Posterior cingulate gyrus (tissue), 11 donors: ENCODE data around the gene KATNA1.
A peak's percentile ranks its signal among the peaks of the same experiment; 100 is the strongest.

Experiments used
- DNase-seq, 10 donors: peaks; one replicate each; pipeline versions ENCODE4 v3.0.0 to v3.0.0-alpha.2; 2020 to 2021; ENCODE audit warnings: mixed read lengths in 3 of 10
- intact Hi-C: fragments of 100-400 bp; cut with DNase I; formaldehyde crosslinking; loops from one replicate; pipeline ENCODE4 v1.15.1; 2023

The KATNA1 gene

GRCh38 chr6:149545754-149546471 is 102.6 kb downstream of the KATNA1 start, which contains the start of gene PPIL4:
PPIL4 (minus strand) TSS chr6:149546043; CDS start chr6:149546005, 38 bp downstream.
- peak; percentile 92 to 99 (median 95) for DNase-seq
- intact Hi-C loops, result loop anchor here (2.0 to 10.0 kb wide), 3 partner anchors 19 to 469 kb away; partner anchors contain the start of gene KATNA1

- peak in 6 of 10 donors; percentile 13 to 87 (median 25) for DNase-seq
- intact Hi-C loops, result loop anchor here (5.0 to 10.0 kb wide), 2 partner anchors 102 to 469 kb away; partner anchors contain the start of gene KATNA1
These were observed 103.2 kb downstream of the KATNA1 start for GRCh38 chr6:149545258-149545753.
